ENCODE data around the gene TMEM121B. TPM values are rescaled to one million over a fixed set of nuclear protein-coding genes. Genes with fewer than 3 reads are reported as not detected.

The TMEM121B gene
- total RNA-seq, 1 experiment from 2014 or later: 8.1 TPM

- Histone ChIP-seq H2BK12ac (ENCODE audit: insufficient read length, low read depth, low read length) (no peak overlapping the region), H3K27ac (ENCODE audit: insufficient read length, low read depth, low read length) (no peak overlapping the region), H2AK5ac (ENCODE audit: insufficient read length, low read length) (no peak overlapping the region), H4K8ac (replicated peaks; ENCODE audit: insufficient read length, low read depth, low read length) (no peak overlapping the region), H2BK20ac (ENCODE audit: low read depth, low read length, poor library complexity, severe bottlenecking) (no peak overlapping the region), H3K27me3 (ENCODE audit: insufficient read depth, low read length) (no peaks in the 10 kb centered on the region), H3K14ac (ENCODE audit: insufficient read depth, low read length) (no peak overlapping the region; the same call in 1 of the 2 replicates), H3T11ph (ENCODE audit: low read length) (no peak overlapping the region), H2BK120ac (ENCODE audit: low read depth, low read length, poor library complexity, severe bottlenecking) (no peak overlapping the region), H3K18ac (ENCODE audit: insufficient read length, low read depth, low read length) (no peak overlapping the region), H3K4ac (ENCODE audit: low read depth, low read length) (no peak overlapping the region), H3K4me2 (ENCODE audit: insufficient read depth, insufficient read length, low read length) (no peak overlapping the region), H3K23me2 (ENCODE audit: insufficient read length, low read depth, low read length, poor library complexity, severe bottlenecking) (no peaks in the 10 kb centered on the region), H2BK15ac (ENCODE audit: low read depth, low read length) (no peak overlapping the region), H3K9ac (ENCODE audit: extremely low read depth, insufficient read length, low read length) (no peak overlapping the region), H4K20me1 (ENCODE audit: control insufficient read depth, insufficient read depth, insufficient read length) (no peaks in the 10 kb centered on the region), H3K23ac (ENCODE audit: insufficient read length, low read depth, low read length) (no peak overlapping the region), H2BK5ac (ENCODE audit: insufficient read length, low read length) (no peak overlapping the region), H3K79me1 (ENCODE audit: insufficient read depth, low read depth, low read length, poor library complexity, severe bottlenecking) (no peaks in the 10 kb centered on the region), H4K5ac (ENCODE audit: insufficient read length, low read depth, low read length) (no peak overlapping the region), H3K79me2 (ENCODE audit: insufficient read depth, low read length) (no peaks in the 10 kb centered on the region), H4K91ac (ENCODE audit: insufficient read length, low read depth, low read length) (no peak overlapping the region), H3K4me1 (ENCODE audit: insufficient read depth, low read length) (no peaks in the 10 kb centered on the region; the same call in 1 of the 2 replicates), H3K9me3 (ENCODE audit: control insufficient read depth, low read depth, low read length) (no peaks in the 10 kb centered on the region), H3K56ac (ENCODE audit: insufficient read length, low read depth, low read length) (no peak overlapping the region), H2AFZ (ENCODE audit: low read length) (no peak overlapping the region)
- Mint-ChIP-seq H3K36me3 (ENCODE audit: insufficient read depth in 1 of 3, low read depth in 3 of 3) (peaks cover 0 to 5% (median 0%) of the 10 kb centered on the region in 3 experiments; a peak in 4 of 7 replicates), H3K27me3 (ENCODE audit: low read depth) (peaks cover 6% of the 10 kb centered on the region), H3K27ac (no peak overlapping the region), H3K4me1 (peaks cover 27 to 37% of the 10 kb centered on the region in 2 experiments), H3K4me3 (no peak overlapping the region), H3K9me3 (no peaks in the 10 kb centered on the region; a peak in 1 of 5 replicates)
- TF ChIP-seq, protein P1, sequence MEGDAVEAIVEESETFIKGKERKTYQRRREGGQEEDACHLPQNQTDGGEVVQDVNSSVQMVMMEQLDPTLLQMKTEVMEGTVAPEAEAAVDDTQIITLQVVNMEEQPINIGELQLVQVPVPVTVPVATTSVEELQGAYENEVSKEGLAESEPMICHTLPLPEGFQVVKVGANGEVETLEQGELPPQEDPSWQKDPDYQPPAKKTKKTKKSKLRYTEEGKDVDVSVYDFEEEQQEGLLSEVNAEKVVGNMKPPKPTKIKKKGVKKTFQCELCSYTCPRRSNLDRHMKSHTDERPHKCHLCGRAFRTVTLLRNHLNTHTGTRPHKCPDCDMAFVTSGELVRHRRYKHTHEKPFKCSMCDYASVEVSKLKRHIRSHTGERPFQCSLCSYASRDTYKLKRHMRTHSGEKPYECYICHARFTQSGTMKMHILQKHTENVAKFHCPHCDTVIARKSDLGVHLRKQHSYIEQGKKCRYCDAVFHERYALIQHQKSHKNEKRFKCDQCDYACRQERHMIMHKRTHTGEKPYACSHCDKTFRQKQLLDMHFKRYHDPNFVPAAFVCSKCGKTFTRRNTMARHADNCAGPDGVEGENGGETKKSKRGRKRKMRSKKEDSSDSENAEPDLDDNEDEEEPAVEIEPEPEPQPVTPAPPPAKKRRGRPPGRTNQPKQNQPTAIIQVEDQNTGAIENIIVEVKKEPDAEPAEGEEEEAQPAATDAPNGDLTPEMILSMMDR (conservative IDR thresholded peaks at IDR 0.05): no peak
- DNase-seq: no peak
- WGBS (ENCODE audit: extremely low coverage, insufficient read length, low lambda C conversion rate): no CpG with 5 or more reads among the region's 9 CpGs
These were observed 6.3 kb downstream of the TMEM121B start for GRCh38 chr22:17114898-17115235.

All from H9 (cell line).